Bronchial epithelial cell (primary cell): Measurements from ENCODE around the gene CLDN24. TPM values are rescaled to one million over a fixed set of nuclear protein-coding genes. Genes with fewer than 3 reads are reported as not detected.

Source experiments
- DNase-seq: peaks from one replicate; pipeline ENCODE4 v3.0.0-alpha.2; 2010; ENCODE audit warnings: low read depth
- FAIRE-seq: peaks from 2 replicates; lab custom pipeline; 2011; peaks lifted over from hg19 to GRCh38; lab: Jason Lieb, UNC
- H3K27me3 ChIP-seq: 2 replicates; pipeline ENCODE4 v1.5.1; 2011; ENCODE audit warnings: low read length; ENCODE audit not compliant: control insufficient read depth, insufficient read depth
- H3K36me3 ChIP-seq: 2 replicates; pipeline ENCODE4 v1.5.1; 2011; ENCODE audit warnings: low read length; ENCODE audit not compliant: control insufficient read depth, insufficient read depth
- H3K4me3 ChIP-seq: 2 replicates; pipeline ENCODE4 v1.5.1; 2011; ENCODE audit warnings: mild to moderate bottlenecking, low read depth, low read length, control low read depth
- total RNA-seq: library from RNA; depleted of rRNA; stranded (reverse); fragments of >200 nt; gene quantifications from 2 replicates; pipeline ENCODE4 v1.2.1, GENCODE V29; 2014
- TF ChIP-seq, protein P1 (sequence below): IDR thresholded peaks from 2 replicates; pipeline ENCODE4 v1.5.1; 2011; ENCODE audit warnings: mild to moderate bottlenecking, moderate library complexity, low read length, control low read depth, inconsistent platforms; ENCODE audit not compliant: insufficient read depth, severe bottlenecking

Gene CLDN24
- total RNA-seq, 1 donor from 2014 or later, result not detected

DNA sequence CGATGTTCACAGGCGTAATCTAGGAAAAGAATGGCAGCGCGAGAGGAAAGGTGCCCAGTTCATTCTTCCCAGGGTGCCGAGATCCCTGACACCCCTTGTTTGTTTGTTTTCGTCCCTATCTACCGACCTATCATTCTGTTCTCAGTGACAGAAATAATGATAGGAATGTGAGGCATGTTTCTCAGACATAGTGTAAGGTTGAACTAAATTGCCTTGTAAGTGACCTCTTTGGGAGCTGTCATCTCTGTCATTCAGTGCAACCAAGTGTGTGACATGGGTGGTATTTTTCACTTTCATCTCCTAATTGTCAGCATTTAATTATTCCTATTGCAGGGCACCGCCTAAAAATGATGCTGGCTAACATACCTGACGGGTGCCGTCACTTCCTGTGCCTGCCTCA is 26.5 kb downstream of the CLDN24 start:
- Histone ChIP-seq H3K36me3 (no peaks in the 10 kb centered on the region), H3K27me3 (no peaks in the 10 kb centered on the region), H3K4me3 (no peak overlapping the region)
- FAIRE-seq (no peak), DNase-seq (no peak)
- TF ChIP-seq, protein P1, sequence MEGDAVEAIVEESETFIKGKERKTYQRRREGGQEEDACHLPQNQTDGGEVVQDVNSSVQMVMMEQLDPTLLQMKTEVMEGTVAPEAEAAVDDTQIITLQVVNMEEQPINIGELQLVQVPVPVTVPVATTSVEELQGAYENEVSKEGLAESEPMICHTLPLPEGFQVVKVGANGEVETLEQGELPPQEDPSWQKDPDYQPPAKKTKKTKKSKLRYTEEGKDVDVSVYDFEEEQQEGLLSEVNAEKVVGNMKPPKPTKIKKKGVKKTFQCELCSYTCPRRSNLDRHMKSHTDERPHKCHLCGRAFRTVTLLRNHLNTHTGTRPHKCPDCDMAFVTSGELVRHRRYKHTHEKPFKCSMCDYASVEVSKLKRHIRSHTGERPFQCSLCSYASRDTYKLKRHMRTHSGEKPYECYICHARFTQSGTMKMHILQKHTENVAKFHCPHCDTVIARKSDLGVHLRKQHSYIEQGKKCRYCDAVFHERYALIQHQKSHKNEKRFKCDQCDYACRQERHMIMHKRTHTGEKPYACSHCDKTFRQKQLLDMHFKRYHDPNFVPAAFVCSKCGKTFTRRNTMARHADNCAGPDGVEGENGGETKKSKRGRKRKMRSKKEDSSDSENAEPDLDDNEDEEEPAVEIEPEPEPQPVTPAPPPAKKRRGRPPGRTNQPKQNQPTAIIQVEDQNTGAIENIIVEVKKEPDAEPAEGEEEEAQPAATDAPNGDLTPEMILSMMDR, result no peak

DNA sequence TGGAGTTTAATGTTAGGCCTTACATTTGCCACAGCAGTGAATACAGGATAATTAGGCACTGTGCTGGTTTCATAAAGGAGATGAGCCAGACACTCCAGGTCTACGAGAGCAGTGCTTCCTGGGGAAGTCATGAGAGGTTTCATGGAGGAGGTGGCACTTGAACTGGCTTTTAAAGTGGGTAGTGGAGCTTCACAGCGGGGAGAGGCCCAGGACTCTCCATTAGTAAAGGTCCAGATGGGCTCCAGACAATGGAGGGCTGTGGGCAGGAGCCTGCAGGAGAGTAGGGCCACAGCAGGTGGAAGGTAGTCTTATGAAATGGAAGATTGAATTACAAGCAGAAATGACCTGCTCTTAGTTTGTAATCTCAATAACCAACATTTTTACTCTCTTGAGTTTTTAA is 31.2 kb downstream of the CLDN24 start:
- no peak for FAIRE-seq
- H3K36me3 ChIP-seq, result peaks cover 3% of the 10 kb centered on the region
- no peaks in the 10 kb centered on the region for H3K27me3 ChIP-seq
- no peak for DNase-seq
- no peak overlapping the region for H3K4me3 ChIP-seq
- TF ChIP-seq, protein P1, result no peak

DNA sequence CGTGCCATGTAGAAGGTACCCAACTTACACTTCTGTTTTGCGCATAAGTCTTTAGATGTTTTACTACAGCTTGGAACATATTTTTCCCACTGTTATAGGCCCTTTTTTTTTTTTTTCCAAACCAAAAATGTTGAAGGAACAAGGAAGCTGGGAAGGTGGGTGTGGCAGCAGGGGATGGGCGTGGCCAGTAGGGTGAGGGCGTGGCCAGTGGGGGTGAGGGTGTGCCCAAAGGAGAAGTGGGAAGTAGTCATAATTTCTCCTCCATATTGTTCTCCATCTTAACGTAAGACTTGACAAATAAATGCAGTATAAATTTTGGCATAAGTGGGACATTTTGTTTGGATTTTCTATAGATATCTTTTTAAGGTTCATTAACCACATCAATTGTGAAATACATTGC is 32.5 kb downstream of the CLDN24 start:
- Histone ChIP-seq H3K36me3 (peaks cover 7% of the 10 kb centered on the region), H3K4me3 (no peak overlapping the region), H3K27me3 (no peaks in the 10 kb centered on the region)
- FAIRE-seq (no peak), DNase-seq (no peak)
- TF ChIP-seq, protein P1, result no peak

DNA sequence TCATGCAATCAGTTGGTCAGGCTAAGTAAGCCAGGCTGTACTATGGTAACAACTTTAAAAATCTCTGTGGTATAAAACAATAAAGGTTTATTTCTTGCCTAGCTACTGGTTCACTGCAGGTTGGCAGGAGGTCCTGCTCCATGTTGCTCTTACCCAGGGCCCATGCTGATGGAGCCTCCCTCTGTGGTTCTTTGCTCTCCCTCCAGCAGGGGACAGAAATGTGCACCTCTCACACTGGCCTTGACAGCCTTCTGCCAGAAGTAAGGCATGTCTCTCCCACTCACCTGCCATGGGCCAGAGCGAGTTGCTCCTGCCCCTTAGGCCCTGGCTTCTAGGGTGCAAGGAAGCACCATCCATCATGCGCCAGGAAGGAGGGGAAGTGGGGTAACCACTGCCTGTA is 33.3 kb downstream of the CLDN24 start:
- no peaks in the 10 kb centered on the region for H3K27me3 ChIP-seq
- no peak for DNase-seq
- H3K4me3 ChIP-seq, result no peak overlapping the region
- peaks cover 10% of the 10 kb centered on the region for H3K36me3 ChIP-seq
- no peak for FAIRE-seq
- TF ChIP-seq, protein P1, result no peak

DNA sequence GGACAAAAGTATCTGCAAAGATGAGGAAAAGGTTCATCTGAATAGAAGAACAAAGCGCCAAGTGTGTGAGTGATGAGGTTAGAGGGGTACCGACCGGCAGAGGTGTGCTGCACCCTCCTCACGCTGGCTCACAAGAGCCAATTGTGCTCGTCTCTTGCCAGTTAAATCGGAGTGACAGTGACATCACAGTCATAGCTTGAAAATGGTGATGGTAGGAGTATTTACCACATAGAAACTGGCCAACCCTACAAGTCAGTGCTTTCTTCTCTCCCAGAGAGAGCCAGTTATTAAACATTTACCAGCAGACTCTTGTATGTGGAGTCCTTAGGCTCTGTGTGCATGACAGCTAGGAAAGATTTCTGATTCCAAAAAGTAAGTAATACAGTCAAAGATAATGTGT is 34.5 kb downstream of the CLDN24 start:
- TF ChIP-seq, protein P1, result no peak
- DNase-seq, result no peak
- FAIRE-seq, result no peak
- Histone ChIP-seq H3K36me3 (peaks cover 10% of the 10 kb centered on the region), H3K27me3 (no peaks in the 10 kb centered on the region), H3K4me3 (no peak overlapping the region)

DNA sequence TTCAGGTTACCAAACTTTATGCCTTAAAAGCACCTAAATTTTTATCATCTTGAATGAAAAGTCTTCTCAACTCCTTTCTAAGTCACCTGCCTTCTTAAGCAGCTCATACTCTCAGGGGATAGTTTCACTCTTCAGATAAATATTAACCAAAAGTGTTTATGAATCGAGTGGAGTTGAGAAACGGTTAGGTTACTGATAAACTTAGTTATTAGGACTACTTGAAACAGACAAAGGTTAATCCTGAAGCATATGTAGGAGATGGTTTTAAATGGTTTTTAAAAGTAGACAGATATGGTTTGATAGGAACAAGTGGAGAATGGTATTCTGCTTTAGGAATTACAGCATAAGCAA is 34.9 kb downstream of the CLDN24 start:
- FAIRE-seq (no peak), DNase-seq (no peak)
- no peak overlapping the region for H3K4me3 ChIP-seq

More for the DNA sequence above, 34.9 kb downstream of the CLDN24 start:
- peaks cover 10% of the 10 kb centered on the region for H3K36me3 ChIP-seq
- TF ChIP-seq, protein P1, result no peak
- H3K27me3 ChIP-seq, result no peaks in the 10 kb centered on the region
